Inflammatory macrophage treated with lipopolysaccharide for 4 hours (primary cell): ENCODE results near the gene ACTA2.

ENCODE experiments used
- DNase-seq: peaks from one replicate; pipeline ENCODE4 v3.0.0-alpha.2; 2020

ACTA2 gene

DNA sequence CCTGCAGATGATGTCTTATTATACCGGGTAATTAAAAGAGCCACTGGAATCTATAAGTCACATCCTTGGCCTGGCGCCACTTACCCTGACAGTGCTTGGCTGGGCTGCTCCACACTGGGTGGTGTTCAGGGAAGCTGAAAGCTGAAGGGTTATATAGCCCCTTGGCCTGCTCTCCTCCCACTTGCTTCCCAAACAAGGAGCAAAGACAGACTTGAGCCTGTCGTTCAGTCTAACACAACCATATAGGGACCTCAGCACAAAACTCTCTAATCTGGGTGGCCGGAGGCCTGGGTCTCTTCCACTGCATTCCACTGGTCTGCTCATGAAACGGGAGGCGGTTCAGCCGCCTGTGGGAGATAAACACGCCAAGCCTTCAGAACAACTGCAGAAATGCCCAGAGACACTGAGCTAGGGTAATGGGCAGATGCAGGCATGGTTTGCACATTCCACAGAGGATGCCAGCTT, at the start of gene ACTA2:
TSS of gene ACTA2 (minus strand) at position 127 of the 465 bp plus-strand sequence. CDS start 3,843 bp downstream, outside the sequence.
- no peak for DNase-seq

DNA sequence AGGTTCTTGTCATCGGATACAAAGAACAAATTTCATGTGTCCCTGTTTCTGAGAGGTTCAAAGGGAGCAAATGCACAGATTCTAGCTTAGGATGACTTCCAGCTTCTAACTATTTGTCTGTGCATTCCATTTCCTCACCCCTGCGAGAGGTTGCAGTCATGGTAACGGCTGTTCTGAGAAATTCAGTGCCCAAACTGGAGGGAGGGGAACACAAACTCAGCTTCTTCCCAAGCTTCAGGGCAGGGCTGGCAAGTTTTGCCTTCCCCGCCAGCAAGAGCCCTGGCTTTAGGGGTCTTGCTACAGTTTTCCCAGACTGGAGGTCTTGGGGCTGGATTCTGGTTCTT, 49.1 kb upstream of the ACTA2 start:
- no peak for DNase-seq

GRCh38 chr10:89001024-89001728, 48.6 kb upstream of the ACTA2 start:
- no peak for DNase-seq

- DNase-seq, result peak; percentile 74
Measured at GRCh38 chr10:88999625-89000024, 47.1 kb upstream of the ACTA2 start.

- DNase-seq, result peak; percentile 53
Measured at GRCh38 chr10:88996927-88997326, 44.4 kb upstream of the ACTA2 start.

GRCh38 chr10:88995156-88995876, 42.7 kb upstream of the ACTA2 start:
- DNase-seq, result no peak

DNA sequence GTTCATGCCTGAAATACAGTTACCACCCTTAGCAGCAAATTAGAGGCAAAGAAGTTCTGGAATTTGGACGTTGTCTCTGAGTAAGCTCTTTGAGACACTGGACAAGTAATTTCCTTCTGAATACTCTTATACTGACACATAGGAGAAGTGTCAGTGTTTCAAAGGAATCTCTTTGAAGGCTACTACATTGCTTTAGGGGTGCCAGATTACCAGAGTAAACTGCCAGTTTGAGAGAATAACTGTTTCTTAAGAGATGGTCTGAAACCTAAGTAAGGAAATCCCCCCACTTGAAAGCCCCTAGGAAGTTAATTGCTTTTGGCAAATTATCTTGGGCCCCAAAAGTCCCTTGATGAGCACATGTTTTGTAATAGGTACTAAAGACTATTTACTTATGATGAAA, 41.4 kb upstream of the ACTA2 start:
- peak; percentile 16 for DNase-seq

GRCh38 chr10:88992921-88993524, 40.5 kb upstream of the ACTA2 start:
- peak; percentile 47 for DNase-seq

DNA sequence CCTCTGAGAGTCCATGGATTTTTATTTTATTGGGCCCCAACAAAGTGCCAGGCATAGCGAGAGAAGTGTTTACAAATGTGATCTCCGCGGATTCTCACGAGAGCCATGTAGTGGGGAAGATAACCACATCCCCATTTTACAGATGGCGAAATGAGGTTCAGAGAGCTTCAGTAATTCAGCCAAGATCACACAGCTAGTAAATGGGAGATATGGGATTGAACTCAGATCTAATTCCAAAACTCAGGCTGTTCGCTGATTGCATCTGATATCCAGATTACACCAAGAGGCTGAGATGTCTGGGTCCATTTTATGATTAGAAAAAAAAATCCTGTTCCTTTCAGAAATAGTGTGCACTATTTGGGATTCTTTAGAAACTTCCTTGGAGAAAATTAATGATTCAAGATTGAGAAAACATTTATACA, 39.3 kb upstream of the ACTA2 start:
- DNase-seq, result peak; percentile 77

- peak; percentile 71 for DNase-seq
Measured at GRCh38 chr10:88991161-88991898, 38.8 kb upstream of the ACTA2 start.

DNA sequence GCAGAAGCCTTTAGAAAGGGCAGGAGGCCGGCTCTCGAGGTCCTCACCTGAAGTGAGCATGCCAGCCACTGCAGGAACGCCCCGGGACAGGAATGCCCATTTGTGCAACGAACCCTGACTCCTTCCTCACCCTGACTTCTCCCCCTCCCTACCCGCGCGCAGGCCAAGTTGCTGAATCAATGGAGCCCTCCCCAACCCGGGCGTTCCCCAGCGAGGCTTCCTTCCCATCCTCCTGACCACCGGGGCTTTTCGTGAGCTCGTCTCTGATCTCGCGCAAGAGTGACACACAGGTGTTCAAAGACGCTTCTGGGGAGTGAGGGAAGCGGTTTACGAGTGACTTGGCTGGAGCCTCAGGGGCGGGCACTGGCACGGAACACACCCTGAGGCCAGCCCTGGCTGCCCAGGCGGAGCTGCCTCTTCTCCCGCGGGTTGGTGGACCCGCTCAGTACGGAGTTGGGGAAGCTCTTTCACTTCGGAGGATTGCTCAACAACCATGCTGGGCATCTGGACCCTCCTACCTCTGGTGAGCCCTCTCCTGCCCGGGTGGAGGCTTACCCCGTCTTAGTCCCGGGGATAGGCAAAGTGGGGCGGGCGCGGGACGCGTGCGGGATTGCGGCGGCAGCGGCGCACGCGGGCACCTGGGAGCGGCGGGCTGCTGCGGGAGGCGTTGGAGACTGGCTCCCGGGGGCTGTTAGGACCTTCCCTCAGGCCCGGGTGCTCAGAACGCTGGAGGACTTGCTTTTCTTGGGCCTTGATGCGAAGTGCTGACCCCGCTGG, 38.0 kb upstream of the ACTA2 start, which contains the start of gene FAS:
TSS of gene FAS (plus strand) at position 415 of the 777 bp plus-strand sequence. CDS start at position 494, 79 bp downstream.
- peak; percentile 79 for DNase-seq

GRCh38 chr10:88989824-88990383, 37.3 kb upstream of the ACTA2 start:
- DNase-seq, result peak; percentile 84

GRCh38 chr10:88989423-88989822, 36.9 kb upstream of the ACTA2 start:
- DNase-seq, result no peak

DNA sequence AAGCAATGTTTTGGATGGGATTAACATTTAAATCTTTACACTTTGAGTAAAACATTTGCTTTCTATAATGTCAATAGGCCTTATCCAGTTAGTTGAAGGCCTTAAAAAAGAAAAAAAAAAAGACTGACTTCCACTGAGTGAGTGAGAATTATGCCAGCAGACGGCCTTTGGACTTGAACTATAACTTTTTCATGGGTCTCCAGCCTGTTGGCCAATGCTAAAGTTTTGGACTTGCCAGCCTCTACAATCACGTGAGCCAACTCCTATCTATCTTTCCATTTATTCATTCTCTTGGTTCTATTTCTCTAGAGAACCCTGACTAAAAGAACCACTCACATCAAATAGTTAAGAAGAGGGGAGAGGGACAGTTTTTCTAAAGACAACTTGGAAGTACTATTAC, 35.3 kb upstream of the ACTA2 start:
- no peak for DNase-seq

DNA sequence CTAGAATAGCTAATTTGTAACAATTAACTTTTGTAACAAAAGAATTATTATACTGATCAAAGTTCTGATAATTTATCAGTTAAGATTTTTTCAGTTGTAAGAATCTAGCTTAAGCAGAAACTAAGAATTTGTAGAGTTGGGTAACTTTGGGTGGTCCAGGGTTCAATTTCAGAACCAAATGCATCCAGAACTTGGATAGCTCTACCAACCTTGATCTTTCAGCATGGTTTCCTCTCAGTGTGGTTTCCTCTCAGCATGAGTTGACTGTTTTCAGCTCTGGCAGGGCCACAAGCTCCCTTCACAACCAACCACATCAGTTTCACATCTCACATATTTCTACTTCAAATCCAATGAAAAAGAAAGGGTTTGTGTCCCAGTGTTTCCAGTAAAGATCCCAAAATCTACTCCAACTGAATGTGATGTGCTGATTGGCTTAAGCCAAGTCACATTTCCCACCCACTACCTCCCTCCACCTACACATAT, 34.7 kb upstream of the ACTA2 start:
- no peak for DNase-seq

DNA sequence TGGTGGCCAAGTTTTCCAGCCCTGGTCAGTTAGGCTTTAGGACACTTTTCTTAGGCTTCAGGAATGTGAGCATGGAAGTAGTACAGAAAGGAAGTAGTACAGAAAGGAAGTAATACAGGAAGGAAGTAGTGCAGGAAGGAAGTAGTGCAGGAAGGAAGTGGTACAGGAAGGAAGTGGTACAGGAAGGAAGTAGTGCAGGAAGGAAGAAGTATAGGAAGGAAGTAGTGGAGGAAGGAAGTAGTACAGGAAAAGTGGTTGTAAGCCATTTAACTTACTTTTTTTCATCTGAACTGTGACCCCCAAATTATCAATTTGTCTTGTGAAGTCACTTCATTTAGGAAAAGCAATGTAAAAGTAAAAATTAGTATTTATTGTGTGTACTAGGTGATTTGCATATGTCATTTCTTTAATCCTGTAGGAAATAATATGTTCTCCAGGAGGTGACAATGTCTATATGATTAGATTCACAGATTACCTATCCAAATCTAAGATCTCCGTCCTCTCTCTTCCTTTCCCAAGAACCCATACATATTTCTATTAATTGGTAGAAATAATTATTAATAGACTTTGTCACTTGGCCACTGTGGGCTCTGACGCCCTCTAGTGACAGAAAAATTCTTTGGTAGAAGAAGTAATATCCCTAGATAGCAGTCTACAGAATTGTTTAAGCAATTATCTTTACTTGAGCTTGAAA, 34.1 kb upstream of the ACTA2 start:
- peak; percentile 66 for DNase-seq

- DNase-seq, result no peak
Measured at GRCh38 chr10:88984525-88984924, 32.0 kb upstream of the ACTA2 start.

- no peak for DNase-seq
Measured at GRCh38 chr10:88983939-88984338, 31.4 kb upstream of the ACTA2 start.

- DNase-seq, result no peak
Measured at GRCh38 chr10:88983206-88983605, 30.6 kb upstream of the ACTA2 start.

GRCh38 chr10:88982366-88982765, 29.8 kb upstream of the ACTA2 start:
- DNase-seq, result no peak

DNA sequence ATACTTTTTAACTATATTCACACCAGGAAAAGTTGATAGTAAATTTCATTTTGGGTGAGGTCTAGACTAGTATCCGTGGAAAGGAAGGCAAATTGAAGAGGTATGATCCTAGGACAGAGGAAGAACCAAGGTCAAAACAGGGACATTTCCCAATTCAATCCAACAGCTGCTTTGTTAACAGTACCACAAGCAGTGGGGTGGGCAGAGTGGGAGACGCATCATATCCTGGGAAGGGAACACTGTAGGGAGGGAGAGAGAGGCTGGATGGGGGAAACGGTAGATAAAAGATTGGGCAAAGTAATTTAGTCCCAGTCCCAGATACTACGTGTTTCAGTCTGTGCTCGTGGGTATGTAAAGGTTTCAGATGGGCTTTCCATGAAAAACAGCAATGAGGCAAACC, 28.9 kb upstream of the ACTA2 start:
- no peak for DNase-seq
